ENCODE measurements around the gene ZNF324B. TPM values are rescaled to one million over a fixed set of nuclear protein-coding genes. Genes with fewer than 3 reads are reported as not detected.

The ZNF324B gene
- total RNA-seq, 1 experiment from 2014 or later = 6.3 TPM

GRCh38 chr19:58482372-58482771 lies 30.9 kb downstream of the ZNF324B start:
- Histone ChIP-seq H3T11ph (ENCODE audit: low read length) (no peak overlapping the region), H3K4me1 (ENCODE audit: insufficient read depth, low read length) (no peaks in the 10 kb centered on the region), H3K27me3 (ENCODE audit: insufficient read depth, low read length) (no peaks in the 10 kb centered on the region), H3K23ac (ENCODE audit: insufficient read length, low read depth, low read length) (no peak overlapping the region), H3K9ac (ENCODE audit: extremely low read depth, insufficient read length, low read length) (no peak overlapping the region), H4K8ac (replicated peaks; ENCODE audit: insufficient read length, low read depth, low read length) (no peak overlapping the region), H2BK12ac (ENCODE audit: insufficient read length, low read depth, low read length) (no peak overlapping the region), H3K4ac (ENCODE audit: low read depth, low read length) (no peak overlapping the region), H4K20me1 (ENCODE audit: control insufficient read depth, insufficient read depth, insufficient read length) (no peaks in the 10 kb centered on the region), H3K14ac (ENCODE audit: insufficient read depth, low read length) (no peak overlapping the region), H3K9me3 (ENCODE audit: control insufficient read depth, low read depth, low read length) (no peaks in the 10 kb centered on the region), H3K27ac (ENCODE audit: insufficient read length, low read depth, low read length) (no peak overlapping the region), H3K23me2 (ENCODE audit: insufficient read length, low read depth, low read length, poor library complexity, severe bottlenecking) (no peaks in the 10 kb centered on the region), H3K79me2 (ENCODE audit: insufficient read depth, low read length) (no peaks in the 10 kb centered on the region), H3K56ac (ENCODE audit: insufficient read length, low read depth, low read length) (no peak overlapping the region), H4K5ac (ENCODE audit: insufficient read length, low read depth, low read length) (no peak overlapping the region), H4K91ac (ENCODE audit: insufficient read length, low read depth, low read length) (no peak overlapping the region), H2BK15ac (ENCODE audit: low read depth, low read length) (no peak overlapping the region), H3K79me1 (ENCODE audit: insufficient read depth, low read depth, low read length, poor library complexity, severe bottlenecking) (no peaks in the 10 kb centered on the region), H2AFZ (ENCODE audit: low read length) (no peak overlapping the region), H3K4me2 (ENCODE audit: insufficient read depth, insufficient read length, low read length) (no peak overlapping the region), H2BK20ac (ENCODE audit: low read depth, low read length, poor library complexity, severe bottlenecking) (no peak overlapping the region), H2BK120ac (ENCODE audit: low read depth, low read length, poor library complexity, severe bottlenecking) (no peak overlapping the region), H2AK5ac (ENCODE audit: insufficient read length, low read length) (no peak overlapping the region), H2BK5ac (ENCODE audit: insufficient read length, low read length) (no peak overlapping the region), H3K18ac (ENCODE audit: insufficient read length, low read depth, low read length) (no peak overlapping the region)
- H3K27me3 Mint-ChIP-seq (ENCODE audit: low read depth) = no peaks in the 10 kb centered on the region
- no peak overlapping the region for H3K4me3 Mint-ChIP-seq
- WGBS (ENCODE audit: extremely low coverage, insufficient read length, low lambda C conversion rate) = no CpG with 5 or more reads among the region's 7 CpGs
- no peaks in the 10 kb centered on the region for H3K4me1 Mint-ChIP-seq
- no peaks in the 10 kb centered on the region for H3K9me3 Mint-ChIP-seq
- no peak for TF ChIP-seq CTCF (conservative IDR thresholded peaks at IDR 0.05)
- no peak overlapping the region for H3K27ac Mint-ChIP-seq
- peaks cover 0 to 7% (median 2%) of the 10 kb centered on the region in 3 experiments; a peak in 3 of 7 replicates for H3K36me3 Mint-ChIP-seq (ENCODE audit: insufficient read depth in 1 of 3, low read depth in 3 of 3)
- no peak for DNase-seq
